Activated CD8-positive, alpha-beta memory T cell treated with anti-CD3 and anti-CD28 coated beads, Interleukin-2, amount 50 U/mL, for 4 hours (primary cell): ENCODE measurements around the gene VPS45.
"Not testable (repeated sequence)": the region's sequence is repeated elsewhere in the genome, so short reads cannot be mapped to it uniquely, and the experiment has no call there.

Experiments
- DNase-seq: peaks from one replicate; pipeline ENCODE4 v3.0.0-alpha.2; 2020

The VPS45 gene

GRCh38 chr1:150162862-150163706, 95.5 kb downstream of the VPS45 start:
- no peak for DNase-seq

- no peak for DNase-seq
Measured at GRCh38 chr1:150164224-150164623, 96.6 kb downstream of the VPS45 start.

- no peak for DNase-seq
Measured at GRCh38 chr1:150164779-150165178, 97.2 kb downstream of the VPS45 start.

GRCh38 chr1:150165622-150166612, 98.3 kb downstream of the VPS45 start:
- peak; percentile 57 for DNase-seq

GRCh38 chr1:150168960-150169601, 101.5 kb downstream of the VPS45 start:
- peak; percentile 55 for DNase-seq

GRCh38 chr1:150171801-150172200, 104.2 kb downstream of the VPS45 start:
- DNase-seq = no peak

GRCh38 chr1:150173141-150173585, 105.6 kb downstream of the VPS45 start:
- DNase-seq = no peak

- no peak for DNase-seq
Measured at GRCh38 chr1:150176593-150176992, 109.0 kb downstream of the VPS45 start.

GRCh38 chr1:150178548-150178947, 111.0 kb downstream of the VPS45 start:
- no peak for DNase-seq

GRCh38 chr1:150179867-150180266, 112.3 kb downstream of the VPS45 start:
- DNase-seq = no peak

GRCh38 chr1:150180474-150180873, 112.9 kb downstream of the VPS45 start:
- DNase-seq = no peak

GRCh38 chr1:150182247-150182646, 114.7 kb downstream of the VPS45 start:
- DNase-seq = no peak

GRCh38 chr1:150183061-150183460, 115.5 kb downstream of the VPS45 start:
- DNase-seq = no peak

GRCh38 chr1:150185481-150185880, 117.9 kb downstream of the VPS45 start:
- DNase-seq = no peak

- not testable (repeated sequence) for DNase-seq
Measured at GRCh38 chr1:150186438-150186788, 118.8 kb downstream of the VPS45 start.

GRCh38 chr1:150186789-150187559, 119.4 kb downstream of the VPS45 start:
- no peak for DNase-seq

GRCh38 chr1:150187560-150187931, 120.0 kb downstream of the VPS45 start:
- DNase-seq = no peak

- DNase-seq = no peak
Measured at GRCh38 chr1:150192012-150192411, 124.4 kb downstream of the VPS45 start.

GRCh38 chr1:150194381-150195031, 126.9 kb downstream of the VPS45 start:
- DNase-seq = no peak
